Spinal cord (tissue), 10 donors: Measurements from ENCODE around the gene PRELID2. TPM values are rescaled to one million over a fixed set of nuclear protein-coding genes. Genes with fewer than 3 reads are reported as not detected.

Experiments used
- DNase-seq, 6 donors: peaks; one replicate each; pipeline versions ENCODE4 v3.0.0 to v3.0.0-alpha.2; 2013 to 2015; ENCODE audit warnings: low spot score in 6 of 6, low read depth in 4 of 6
- H3K27ac ChIP-seq: one replicate; pipeline ENCODE4 v1.5.1; 2013; ENCODE audit warnings: low read depth, low read length, control low read depth
- H3K27me3 ChIP-seq: one replicate; pipeline ENCODE4 v1.6.1; 2013; ENCODE audit warnings: low read length; ENCODE audit not compliant: control insufficient read depth, insufficient read depth
- H3K36me3 ChIP-seq: one replicate; pipeline ENCODE4 v1.6.1; 2013; ENCODE audit warnings: low read length; ENCODE audit not compliant: control insufficient read depth, insufficient read depth
- H3K4me1 ChIP-seq: one replicate; pipeline ENCODE4 v1.6.1; 2013; ENCODE audit warnings: low read length; ENCODE audit not compliant: control insufficient read depth, insufficient read depth
- H3K4me3 ChIP-seq: one replicate; pipeline ENCODE4 v1.5.1; 2013; ENCODE audit warnings: low read depth, low read length, control low read depth
- H3K9me3 ChIP-seq: one replicate; pipeline ENCODE4 v1.6.1; 2013; ENCODE audit warnings: low read length; ENCODE audit not compliant: control insufficient read depth, insufficient read depth
- WGBS: methylation state at CpG from one replicate; pipeline ENCODE4 v1.1.5; 2013; ENCODE audit warnings: missing lambda C conversion rate; ENCODE audit not compliant: insufficient coverage; 5-methylcytosine and 5-hydroxymethylcytosine counted together
- polyA plus RNA-seq, 2 donors: library from polyadenylated mRNA; unstranded; fragments of 120-200 nt; gene quantifications; one replicate each; pipeline ENCODE4 v1.2.1, GENCODE V29; 2013; ENCODE audit not compliant: insufficient read length in 2 of 2
- total RNA-seq, 2 donors: library from RNA; depleted of rRNA in 1 of 2; stranded (reverse); fragments of 120-200 nt in 1 of 2; fragments of >200 nt in 1 of 2; gene quantifications; one replicate each; pipeline versions ENCODE4 v1.2.3 to v1.2.4, GENCODE V29; 2013 to 2014
- donor health status: healthy.

Gene PRELID2
- total and polyA plus RNA-seq, 4 donors: 2.7 to 27.2 (median 11.1) TPM

DNA sequence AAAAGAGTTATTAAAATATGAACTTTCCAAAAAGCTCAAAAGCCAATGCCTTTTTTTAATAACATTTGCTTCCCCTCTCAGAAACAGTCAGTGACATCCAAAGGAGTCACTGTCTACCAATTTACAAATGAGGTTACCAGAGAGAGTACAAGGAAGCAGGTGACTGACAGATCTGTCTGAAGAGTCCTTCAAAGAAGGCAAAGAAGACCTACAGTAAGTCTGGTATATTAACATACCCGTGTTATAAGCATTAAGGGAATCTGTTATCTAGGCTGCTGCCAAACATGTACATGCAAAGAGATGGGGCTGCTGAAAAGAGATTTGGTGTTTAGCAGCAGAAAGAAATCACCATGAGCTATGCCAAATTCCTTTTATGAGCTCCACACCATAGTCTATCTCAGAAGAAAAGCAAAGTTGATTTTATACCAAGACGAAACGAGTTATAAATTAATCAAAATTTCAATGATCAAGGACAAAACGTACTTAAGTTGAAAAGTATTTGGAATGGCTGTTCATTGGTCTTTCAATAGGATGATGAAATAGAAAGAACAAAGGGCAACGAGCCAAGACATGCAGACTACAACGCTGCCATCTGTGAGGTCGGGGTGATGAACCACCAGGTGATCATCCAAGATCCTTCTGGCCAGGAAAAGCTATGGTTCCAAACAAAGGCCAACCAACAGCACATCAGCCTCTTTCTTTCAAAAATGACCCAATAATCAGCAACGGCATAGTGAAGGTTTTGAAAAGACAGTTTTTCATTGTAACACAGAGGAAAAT, 8.1 kb downstream of the PRELID2 start:
- H3K36me3 ChIP-seq: no peaks in the 10 kb centered on the region
- H3K4me1 ChIP-seq: no peaks in the 10 kb centered on the region
- no peak overlapping the region for H3K4me3 ChIP-seq
- no peaks in the 10 kb centered on the region for H3K27me3 ChIP-seq
- no peaks in the 10 kb centered on the region for H3K9me3 ChIP-seq
- no peak overlapping the region for H3K27ac ChIP-seq
- no peak for DNase-seq
- 80% methylated on average over 2 of the region's 8 CpGs for WGBS

DNA sequence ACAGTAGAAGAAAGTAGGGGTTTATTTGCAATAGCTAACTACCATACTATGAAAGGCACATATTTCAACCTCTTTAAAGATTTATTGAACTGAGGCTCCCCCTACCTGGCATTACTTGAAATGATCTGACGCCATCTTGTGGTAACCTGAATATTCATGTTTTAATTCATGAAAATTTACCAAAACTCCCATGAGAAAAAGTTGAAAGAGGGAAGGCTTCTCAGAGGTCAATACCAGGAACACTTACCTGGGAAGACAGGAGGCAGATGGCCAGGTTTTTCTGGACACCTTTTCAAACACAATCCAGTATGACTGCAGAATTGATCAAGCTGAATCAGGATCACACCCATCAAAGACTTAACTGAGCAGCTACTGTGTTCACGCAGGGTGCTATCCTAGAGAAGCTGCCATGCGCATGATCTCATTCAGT, 9.4 kb downstream of the PRELID2 start:
- Histone ChIP-seq H3K9me3 (no peaks in the 10 kb centered on the region), H3K36me3 (no peaks in the 10 kb centered on the region), H3K4me1 (no peaks in the 10 kb centered on the region), H3K27ac (no peak overlapping the region), H3K4me3 (no peak overlapping the region), H3K27me3 (no peaks in the 10 kb centered on the region)
- no CpG with 5 or more reads among the region's 3 CpGs for WGBS
- DNase-seq: peak in 3 of 6 donors; percentile 36 to 80 (median 78)

DNA sequence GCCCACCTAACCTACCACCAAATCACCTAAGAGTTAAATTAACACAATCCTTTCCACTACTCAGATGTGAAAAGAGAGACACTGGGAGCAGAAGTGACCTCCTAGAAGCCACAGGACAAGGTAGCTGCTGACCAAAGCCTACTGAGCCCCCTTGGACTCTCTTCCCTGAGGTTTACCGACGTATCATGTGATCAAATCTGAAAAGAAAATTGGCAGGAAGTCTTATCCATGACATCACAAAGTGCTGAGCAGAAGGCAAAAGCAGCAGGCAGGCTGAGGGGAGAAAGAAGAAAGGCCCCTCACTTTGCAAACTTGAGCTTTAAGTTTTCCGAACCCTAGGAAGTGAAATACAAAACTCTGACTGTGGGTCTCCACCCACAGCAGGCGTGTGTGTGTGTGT, 11.1 kb downstream of the PRELID2 start:
- Histone ChIP-seq H3K27ac (no peak overlapping the region), H3K36me3 (no peaks in the 10 kb centered on the region), H3K27me3 (no peaks in the 10 kb centered on the region), H3K4me3 (no peak overlapping the region), H3K4me1 (no peaks in the 10 kb centered on the region), H3K9me3 (no peaks in the 10 kb centered on the region)
- WGBS: 0% methylated on average over 2 of the region's 4 CpGs
- DNase-seq: peak in 1 of 6 donors; percentile 41

DNA sequence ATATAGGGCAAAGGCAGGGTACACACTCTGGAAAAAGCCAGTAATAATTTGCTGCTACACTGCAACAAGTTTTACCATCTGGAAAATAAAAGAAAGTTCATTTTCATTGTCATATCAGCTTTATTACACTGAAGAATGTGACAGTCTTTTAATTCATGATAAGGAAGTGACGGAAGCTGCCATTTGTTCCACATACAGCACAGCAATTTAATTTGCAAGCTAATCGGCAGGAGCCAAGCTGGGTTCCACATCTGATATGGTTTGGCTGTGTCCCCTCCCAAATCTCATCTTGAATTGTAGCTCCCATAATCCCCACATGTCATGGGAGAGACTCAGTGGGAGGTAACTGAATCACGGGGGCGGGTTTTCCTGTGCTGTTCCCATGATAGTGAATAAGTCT, 16.5 kb downstream of the PRELID2 start:
- no peaks in the 10 kb centered on the region for H3K4me1 ChIP-seq
- no peaks in the 10 kb centered on the region for H3K36me3 ChIP-seq
- H3K4me3 ChIP-seq: no peak overlapping the region
- H3K27me3 ChIP-seq: no peaks in the 10 kb centered on the region
- 100% methylated on average over 1 of the region's 4 CpGs for WGBS
- no peak overlapping the region for H3K27ac ChIP-seq
- DNase-seq: peak in 1 of 6 donors; percentile 28
- no peaks in the 10 kb centered on the region for H3K9me3 ChIP-seq

DNA sequence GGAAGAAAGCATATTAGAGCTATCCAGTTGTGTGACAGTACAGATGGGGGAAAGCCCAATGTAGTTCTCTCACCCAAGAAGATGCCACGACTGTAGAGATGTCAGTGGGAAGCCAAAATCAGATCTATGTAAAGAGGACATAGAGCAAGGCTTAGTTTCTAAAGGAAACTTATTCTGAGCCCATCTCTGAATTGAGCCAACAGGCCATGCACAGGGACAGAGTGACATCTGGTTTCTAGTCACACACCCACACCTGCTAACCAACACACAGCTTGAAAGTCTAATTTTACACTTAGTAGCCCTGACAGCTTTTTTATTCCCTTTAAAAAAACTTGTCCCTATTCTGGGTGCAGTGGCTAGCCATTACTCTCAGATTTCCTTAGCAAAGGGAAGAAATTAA, 22.3 kb downstream of the PRELID2 start:
- DNase-seq: no peak
- WGBS: no CpG with 5 or more reads among the region's 1 CpG
- Histone ChIP-seq H3K27me3 (no peaks in the 10 kb centered on the region), H3K4me3 (no peak overlapping the region), H3K36me3 (no peaks in the 10 kb centered on the region), H3K27ac (no peak overlapping the region), H3K4me1 (no peaks in the 10 kb centered on the region), H3K9me3 (no peaks in the 10 kb centered on the region)

DNA sequence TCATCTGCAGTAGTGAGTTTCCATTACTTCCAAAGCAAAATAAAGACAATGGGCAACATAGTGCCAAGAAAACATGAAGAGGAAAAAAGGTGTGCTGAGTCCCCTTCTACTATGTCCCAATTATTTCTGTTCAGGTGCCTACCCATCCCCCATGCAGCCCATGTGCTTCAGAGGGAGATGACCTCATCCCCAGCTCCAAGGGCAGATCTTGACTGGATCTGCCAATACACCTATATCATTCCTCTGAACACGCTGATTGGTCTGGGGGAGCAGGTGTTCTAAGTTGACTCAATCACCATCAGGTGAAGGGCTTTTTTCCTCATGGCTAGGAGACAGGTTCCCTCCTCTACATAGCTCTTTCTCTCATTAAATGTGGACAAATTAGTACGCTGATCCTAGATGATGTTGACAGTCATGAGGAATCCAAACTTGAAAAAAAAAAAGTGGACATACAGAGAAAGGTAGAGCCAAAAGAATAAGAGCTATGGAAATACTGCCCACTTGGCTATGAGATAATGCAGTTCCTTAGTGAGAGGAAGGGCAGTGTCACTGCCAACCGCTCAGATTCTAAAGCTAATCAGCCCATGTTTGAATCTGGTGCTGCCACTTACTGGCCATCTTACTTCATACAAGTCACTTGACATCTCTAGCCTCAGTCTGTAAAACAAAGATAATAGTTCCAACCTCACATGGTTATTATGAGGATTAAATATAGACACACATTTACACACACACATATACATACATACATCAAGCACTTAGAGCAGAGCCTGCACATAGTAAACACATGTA, 23.1 kb downstream of the PRELID2 start:
- H3K27ac ChIP-seq: no peak overlapping the region
- DNase-seq: peak in 3 of 6 donors; percentile 32 to 91 (median 68)
- WGBS: 100% methylated on average over 1 of the region's 3 CpGs
- no peaks in the 10 kb centered on the region for H3K9me3 ChIP-seq
- H3K4me1 ChIP-seq: no peaks in the 10 kb centered on the region
- H3K27me3 ChIP-seq: no peaks in the 10 kb centered on the region
- H3K4me3 ChIP-seq: no peak overlapping the region
- H3K36me3 ChIP-seq: no peaks in the 10 kb centered on the region

DNA sequence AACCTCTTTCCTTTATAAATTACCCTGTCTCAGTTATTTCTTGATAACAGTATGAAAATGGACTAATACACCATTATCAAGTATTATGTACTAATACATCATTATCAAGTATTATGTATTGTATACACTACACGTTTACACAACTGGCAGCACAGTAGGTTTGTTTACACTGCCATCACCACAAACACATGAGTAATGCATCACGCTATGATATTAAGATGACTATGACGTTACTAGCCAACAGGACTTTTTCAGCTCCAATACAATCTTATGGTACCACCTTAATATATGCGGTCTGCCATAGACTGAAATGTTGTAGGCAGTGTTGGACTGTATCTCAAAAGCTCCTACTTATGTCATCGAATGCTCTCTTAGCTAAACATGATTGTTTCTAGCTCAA, 28.2 kb downstream of the PRELID2 start:
- H3K27ac ChIP-seq: no peak overlapping the region
- DNase-seq: no peak
- no peaks in the 10 kb centered on the region for H3K27me3 ChIP-seq
- WGBS: 100% methylated on average over 2 of the region's 5 CpGs
- no peak overlapping the region for H3K4me3 ChIP-seq
- H3K9me3 ChIP-seq: no peaks in the 10 kb centered on the region
- H3K36me3 ChIP-seq: no peaks in the 10 kb centered on the region
- no peaks in the 10 kb centered on the region for H3K4me1 ChIP-seq

DNA sequence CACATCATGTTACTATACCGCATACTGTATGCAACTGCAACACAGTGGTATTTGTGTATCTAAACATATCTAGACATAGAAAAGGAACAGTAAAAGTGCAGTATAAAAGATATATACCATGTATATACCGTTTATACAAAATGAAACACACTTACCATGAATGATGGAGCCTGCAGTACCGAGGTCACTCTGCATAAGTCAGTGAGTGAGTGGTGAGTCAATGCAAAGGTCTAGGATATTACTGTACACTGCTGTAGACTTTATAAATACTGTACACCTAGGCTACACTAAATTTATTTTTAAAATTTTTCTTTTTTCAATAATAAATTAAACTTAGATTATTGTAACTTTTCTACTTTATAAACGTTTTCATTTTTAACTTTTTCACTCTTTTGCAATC, 29.3 kb downstream of the PRELID2 start:
- no CpG with 5 or more reads among the region's 4 CpGs for WGBS
- H3K27me3 ChIP-seq: no peaks in the 10 kb centered on the region
- no peaks in the 10 kb centered on the region for H3K36me3 ChIP-seq
- no peaks in the 10 kb centered on the region for H3K4me1 ChIP-seq
- no peak overlapping the region for H3K27ac ChIP-seq
- no peak overlapping the region for H3K4me3 ChIP-seq
- DNase-seq: no peak
- no peaks in the 10 kb centered on the region for H3K9me3 ChIP-seq

DNA sequence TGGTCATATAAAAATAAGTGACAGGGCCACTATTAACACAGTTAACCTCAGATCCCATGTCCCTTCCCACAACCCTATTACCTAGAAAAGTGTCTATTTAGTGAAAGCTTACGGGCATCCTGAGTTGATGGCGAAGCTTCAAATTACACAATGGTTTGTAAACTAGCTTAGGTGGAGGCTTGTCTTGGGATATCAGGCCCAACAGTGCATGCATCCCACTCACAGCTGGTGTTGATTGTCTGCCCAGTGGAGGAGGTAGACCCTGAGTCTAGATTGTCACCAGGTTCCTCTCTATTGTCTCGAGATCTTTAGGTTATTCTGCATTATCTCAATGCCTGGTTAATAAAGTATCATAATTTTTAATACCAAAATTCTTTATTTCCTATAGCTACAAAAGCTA, 30.4 kb downstream of the PRELID2 start:
- no peaks in the 10 kb centered on the region for H3K27me3 ChIP-seq
- no CpG with 5 or more reads among the region's 3 CpGs for WGBS
- no peaks in the 10 kb centered on the region for H3K9me3 ChIP-seq
- no peaks in the 10 kb centered on the region for H3K4me1 ChIP-seq
- no peak overlapping the region for H3K4me3 ChIP-seq
- H3K36me3 ChIP-seq: no peaks in the 10 kb centered on the region
- no peak overlapping the region for H3K27ac ChIP-seq
- DNase-seq: no peak
